Measurements from ENCODE around the gene ZNF557. TPM values are rescaled to one million over a fixed set of nuclear protein-coding genes. Genes with fewer than 3 reads are reported as not detected.

Gene ZNF557
- polyA plus RNA-seq, 1 donor (not counting 4 experiments of a cell fraction or from before 2014, with no cell fraction given): 3.3 TPM

DNA sequence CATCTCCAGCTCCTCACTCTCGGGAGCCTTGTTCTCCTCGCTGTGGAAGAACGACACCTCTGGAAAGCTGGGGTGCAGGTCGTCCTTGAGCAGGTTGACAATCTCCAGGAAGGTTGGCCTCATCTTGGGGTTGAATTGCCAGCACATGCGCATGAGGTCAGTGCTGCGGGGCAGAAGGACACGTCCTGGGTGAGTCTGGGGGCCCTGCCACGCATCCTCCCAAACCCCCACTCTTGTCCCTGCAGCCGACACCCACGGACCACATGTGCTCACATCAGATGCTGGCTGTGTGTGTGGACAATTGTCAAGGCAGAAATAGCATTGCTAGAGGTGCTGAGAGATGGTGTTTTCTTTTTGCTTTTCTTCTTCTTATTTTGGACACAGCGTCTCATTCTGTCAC is 47.7 kb downstream of the ZNF557 start:
- H3K4me2 ChIP-seq (ENCODE audit: control insufficient read depth, extremely low read depth, insufficient read depth, low read depth, low read length): no peak overlapping the region
- H3K9ac ChIP-seq (ENCODE audit: control insufficient read depth, extremely low read depth, insufficient read depth, low read length): no peak overlapping the region
- no peaks in the 10 kb centered on the region for H3K9me1 ChIP-seq (ENCODE audit: control insufficient read depth, extremely low read depth, insufficient read depth, low read length)
- DNase-seq (ENCODE audit: low read depth, low spot score): no peak
- no peak overlapping the region for H3K4me3 ChIP-seq (ENCODE audit: control insufficient read depth in 2 of 3, extremely low read depth in 1 of 3, insufficient read depth in 2 of 3, low read depth in 1 of 3, low read length in 3 of 3)
- no peak overlapping the region for H2AFZ ChIP-seq (ENCODE audit: control insufficient read depth, low read length)
- H3K36me3 ChIP-seq (ENCODE audit: control insufficient read depth in 2 of 2, extremely low read depth in 1 of 2, insufficient read depth in 2 of 2, low read length in 2 of 2): peaks cover 0 to 1% of the 10 kb centered on the region in 2 experiments
- dilution Hi-C loops (cut with MboI; ENCODE audit: extremely low pct_ligation_motif_present, low sequenced_read_pairs): no loop called here
- no peaks in the 10 kb centered on the region for H3K27me3 ChIP-seq (ENCODE audit: control insufficient read depth, extremely low read depth, insufficient read depth, low read length)
- no peaks in the 10 kb centered on the region for H3K79me2 ChIP-seq (ENCODE audit: control insufficient read depth, insufficient read depth, low read length)
- no peak for TF ChIP-seq EZH2 (IDR thresholded peaks at IDR 0.05; ENCODE audit: low read length)
- TF ChIP-seq, protein P1, sequence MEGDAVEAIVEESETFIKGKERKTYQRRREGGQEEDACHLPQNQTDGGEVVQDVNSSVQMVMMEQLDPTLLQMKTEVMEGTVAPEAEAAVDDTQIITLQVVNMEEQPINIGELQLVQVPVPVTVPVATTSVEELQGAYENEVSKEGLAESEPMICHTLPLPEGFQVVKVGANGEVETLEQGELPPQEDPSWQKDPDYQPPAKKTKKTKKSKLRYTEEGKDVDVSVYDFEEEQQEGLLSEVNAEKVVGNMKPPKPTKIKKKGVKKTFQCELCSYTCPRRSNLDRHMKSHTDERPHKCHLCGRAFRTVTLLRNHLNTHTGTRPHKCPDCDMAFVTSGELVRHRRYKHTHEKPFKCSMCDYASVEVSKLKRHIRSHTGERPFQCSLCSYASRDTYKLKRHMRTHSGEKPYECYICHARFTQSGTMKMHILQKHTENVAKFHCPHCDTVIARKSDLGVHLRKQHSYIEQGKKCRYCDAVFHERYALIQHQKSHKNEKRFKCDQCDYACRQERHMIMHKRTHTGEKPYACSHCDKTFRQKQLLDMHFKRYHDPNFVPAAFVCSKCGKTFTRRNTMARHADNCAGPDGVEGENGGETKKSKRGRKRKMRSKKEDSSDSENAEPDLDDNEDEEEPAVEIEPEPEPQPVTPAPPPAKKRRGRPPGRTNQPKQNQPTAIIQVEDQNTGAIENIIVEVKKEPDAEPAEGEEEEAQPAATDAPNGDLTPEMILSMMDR (optimal IDR thresholded peaks at IDR 0.05 in 1 of 3, IDR thresholded peaks at IDR 0.05 in 1 of 3, conservative IDR thresholded peaks at IDR 0.05 in 1 of 3; ENCODE audit: extremely low read depth in 1 of 3, insufficient read depth in 2 of 3, low read length in 3 of 3): no peak
- no peaks in the 10 kb centered on the region for H4K20me1 ChIP-seq (ENCODE audit: control insufficient read depth, extremely low read depth, insufficient read depth, low read length)
- H3K9me3 ChIP-seq (ENCODE audit: control insufficient read depth, low read depth, low read length): no peaks in the 10 kb centered on the region
- no peak for FAIRE-seq
- H3K27ac ChIP-seq (ENCODE audit: control insufficient read depth, insufficient read depth, low read length): no peak overlapping the region
- H3K4me1 ChIP-seq (ENCODE audit: control insufficient read depth, extremely low read depth, insufficient read depth, low read length): no peaks in the 10 kb centered on the region

DNA sequence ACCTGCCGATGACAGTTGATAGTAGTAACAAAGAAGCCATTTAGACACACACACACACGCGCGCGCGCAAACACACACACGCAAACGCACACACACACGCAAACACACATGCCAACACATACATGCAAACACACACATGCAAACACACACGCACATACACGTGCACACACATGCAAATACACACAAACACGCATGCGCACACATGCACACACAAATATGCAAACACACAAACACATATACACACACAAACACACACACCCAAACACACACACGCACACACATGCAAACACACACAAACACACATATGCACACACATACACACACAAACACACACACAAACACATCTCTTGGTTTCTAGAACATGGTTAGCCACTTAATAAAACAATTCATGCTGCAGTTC is 50.1 kb downstream of the ZNF557 start:
- Histone ChIP-seq H3K9me3 (ENCODE audit: control insufficient read depth, low read depth, low read length) (no peaks in the 10 kb centered on the region), H3K27me3 (ENCODE audit: control insufficient read depth, extremely low read depth, insufficient read depth, low read length) (no peaks in the 10 kb centered on the region), H3K27ac (ENCODE audit: control insufficient read depth, insufficient read depth, low read length) (no peak overlapping the region), H3K4me2 (ENCODE audit: control insufficient read depth, extremely low read depth, insufficient read depth, low read depth, low read length) (no peak overlapping the region), H3K79me2 (ENCODE audit: control insufficient read depth, insufficient read depth, low read length) (no peaks in the 10 kb centered on the region), H3K4me1 (ENCODE audit: control insufficient read depth, extremely low read depth, insufficient read depth, low read length) (no peaks in the 10 kb centered on the region), H3K36me3 (ENCODE audit: control insufficient read depth in 2 of 2, extremely low read depth in 1 of 2, insufficient read depth in 2 of 2, low read length in 2 of 2) (peaks cover 0 to 2% of the 10 kb centered on the region in 2 experiments), H3K4me3 (ENCODE audit: control insufficient read depth in 2 of 3, extremely low read depth in 1 of 3, insufficient read depth in 2 of 3, low read depth in 1 of 3, low read length in 3 of 3) (no peak overlapping the region), H2AFZ (ENCODE audit: control insufficient read depth, low read length) (no peak overlapping the region), H4K20me1 (ENCODE audit: control insufficient read depth, extremely low read depth, insufficient read depth, low read length) (no peaks in the 10 kb centered on the region), H3K9me1 (ENCODE audit: control insufficient read depth, extremely low read depth, insufficient read depth, low read length) (no peaks in the 10 kb centered on the region), H3K9ac (ENCODE audit: control insufficient read depth, extremely low read depth, insufficient read depth, low read length) (no peak overlapping the region)
- FAIRE-seq: no peak
- no peak for TF ChIP-seq EZH2 (IDR thresholded peaks at IDR 0.05; ENCODE audit: low read length)
- TF ChIP-seq, protein P1 (optimal IDR thresholded peaks at IDR 0.05 in 1 of 3, IDR thresholded peaks at IDR 0.05 in 1 of 3, conservative IDR thresholded peaks at IDR 0.05 in 1 of 3; ENCODE audit: extremely low read depth in 1 of 3, insufficient read depth in 2 of 3, low read length in 3 of 3): no peak
- dilution Hi-C loops (cut with MboI; ENCODE audit: extremely low pct_ligation_motif_present, low sequenced_read_pairs): no loop called here
- DNase-seq (ENCODE audit: low read depth, low spot score): no peak

Data from keratinocyte (primary cell).